Glomerular visceral epithelial cell (primary cell): ENCODE results near the gene PRKCH.
"Not testable (repeated sequence)": the region's sequence is repeated elsewhere in the genome, so short reads cannot be mapped to it uniquely, and the experiment has no call there.

Source experiments
- DNase-seq: peaks from one replicate; pipeline ENCODE4 v3.0.0-alpha.2; 2016; ENCODE audit errors: extremely low spot score

Gene PRKCH

GRCh38 chr14:61456720-61457119 is 135.3 kb downstream of the PRKCH start:
- peak; percentile 77 for DNase-seq

- DNase-seq, result no peak
Observed at GRCh38 chr14:61458766-61459165, 137.4 kb downstream of the PRKCH start.

GRCh38 chr14:61459229-61459628 is 137.8 kb downstream of the PRKCH start:
- DNase-seq, result no peak

- no peak for DNase-seq
Observed at GRCh38 chr14:61460063-61460462, 138.7 kb downstream of the PRKCH start.

- DNase-seq, result peak; percentile 32
Observed at GRCh38 chr14:61460718-61461611, 139.6 kb downstream of the PRKCH start.

GRCh38 chr14:61461808-61462275 is 140.5 kb downstream of the PRKCH start:
- peak; percentile 86 for DNase-seq

GRCh38 chr14:61462566-61463193 is 141.3 kb downstream of the PRKCH start:
- DNase-seq, result peak; percentile 69

- DNase-seq, result no peak
Observed at GRCh38 chr14:61463664-61464285, 142.4 kb downstream of the PRKCH start.

GRCh38 chr14:61464539-61465320 is 143.4 kb downstream of the PRKCH start:
- DNase-seq, result not testable (repeated sequence)

GRCh38 chr14:61466249-61466904 is 145.0 kb downstream of the PRKCH start:
- peak; percentile 67 for DNase-seq

GRCh38 chr14:61466905-61467280 is 145.5 kb downstream of the PRKCH start:
- DNase-seq, result no peak

GRCh38 chr14:61467296-61467695 is 145.9 kb downstream of the PRKCH start:
- DNase-seq, result no peak

GRCh38 chr14:61468063-61468825 is 146.9 kb downstream of the PRKCH start:
- no peak for DNase-seq

GRCh38 chr14:61469781-61470180 is 148.4 kb downstream of the PRKCH start:
- DNase-seq, result no peak

- DNase-seq, result peak; percentile 90
Observed at GRCh38 chr14:61470261-61470960, 149.0 kb downstream of the PRKCH start.

GRCh38 chr14:61470961-61471293 is 149.5 kb downstream of the PRKCH start:
- no peak for DNase-seq

- no peak for DNase-seq
Observed at GRCh38 chr14:61471297-61472005, 150.1 kb downstream of the PRKCH start.

GRCh38 chr14:61472011-61472672 is 150.8 kb downstream of the PRKCH start:
- DNase-seq, result peak; percentile 94
